Neural crest cell (in vitro differentiated cells): ENCODE measurements around the gene KLHL13. TPM values are rescaled to one million over a fixed set of nuclear protein-coding genes. Genes with fewer than 3 reads are reported as not detected.
"Not testable (repeated sequence)": the region's sequence is repeated elsewhere in the genome, so short reads cannot be mapped to it uniquely, and the experiment has no call there.

ENCODE experiments used
- DNase-seq: peaks from one replicate; pipeline ENCODE4 v3.0.0; 2021; ENCODE audit warnings: low read depth, mixed read lengths, low spot score
- H3K27ac Mint-ChIP-seq: one replicate; pipeline ENCODE4 v1.8.0; 2021; ENCODE audit warnings: mild to moderate bottlenecking, mixed read lengths; ENCODE audit not compliant: unreplicated experiment
- H3K27me3 Mint-ChIP-seq: 2 replicates; pipeline ENCODE4 v1.8.0; 2021; ENCODE audit warnings: low read depth, mild to moderate bottlenecking, mixed read lengths
- H3K36me3 Mint-ChIP-seq: 2 replicates; pipeline ENCODE4 v1.8.0; 2021; ENCODE audit warnings: low read depth, mild to moderate bottlenecking, mixed read lengths
- H3K4me1 Mint-ChIP-seq: 2 replicates; pipeline ENCODE4 v1.8.0; 2021; ENCODE audit warnings: mixed read lengths
- H3K4me3 Mint-ChIP-seq: one replicate; pipeline ENCODE4 v1.8.0; 2021; ENCODE audit warnings: mild to moderate bottlenecking, mixed read lengths
- H3K9me3 Mint-ChIP-seq: 2 replicates; pipeline ENCODE4 v1.8.0; 2021; ENCODE audit warnings: mixed read lengths
- CTCF ChIP-seq: fragments of 200-600 bp; sonication (generic); conservative IDR thresholded peaks from 2 replicates; pipeline ENCODE4 v1.5.0; 2021; ENCODE audit warnings: antibody characterized with exemption, mild to moderate bottlenecking
- total RNA-seq: library from RNA; stranded (reverse); gene quantifications from 2 replicates; pipeline ENCODE4 v1.2.1, GENCODE V29; 2021

Gene KLHL13
- total RNA-seq, 1 donor from 2014 or later = 13.2 TPM

GRCh38 chrX:118128724-118129123, 12.1 kb upstream of the KLHL13 start:
- no peak for TF ChIP-seq CTCF
- H3K36me3 Mint-ChIP-seq = no peaks in the 10 kb centered on the region
- H3K27me3 Mint-ChIP-seq = no peaks in the 10 kb centered on the region
- H3K9me3 Mint-ChIP-seq = no peaks in the 10 kb centered on the region
- H3K4me3 Mint-ChIP-seq = no peak overlapping the region
- no peak for DNase-seq
- no peak overlapping the region for H3K27ac Mint-ChIP-seq
- H3K4me1 Mint-ChIP-seq = no peaks in the 10 kb centered on the region

- Mint-ChIP-seq H3K27me3 (no peaks in the 10 kb centered on the region), H3K4me3 (no peak overlapping the region)
- DNase-seq = no peak
These were observed 9.7 kb upstream of the KLHL13 start for GRCh38 chrX:118126286-118126685.

GRCh38 chrX:118124243-118124642, 7.6 kb upstream of the KLHL13 start:
- H3K27me3 Mint-ChIP-seq, H3K9me3 Mint-ChIP-seq, H3K36me3 Mint-ChIP-seq, H3K4me1 Mint-ChIP-seq, H3K4me3 Mint-ChIP-seq, H3K27ac Mint-ChIP-seq, DNase-seq: not testable (repeated sequence)

More at GRCh38 chrX:118126286-118126685, 9.7 kb upstream of the KLHL13 start:
- no peak for TF ChIP-seq CTCF
- H3K27ac Mint-ChIP-seq = no peak overlapping the region
- no peaks in the 10 kb centered on the region for H3K4me1 Mint-ChIP-seq
- H3K36me3 Mint-ChIP-seq = no peaks in the 10 kb centered on the region
- H3K9me3 Mint-ChIP-seq = no peaks in the 10 kb centered on the region

GRCh38 chrX:118117741-118118140, 1.1 kb upstream of the KLHL13 start:
- TF ChIP-seq CTCF = no peak
- Mint-ChIP-seq H3K27me3 (no peaks in the 10 kb centered on the region), H3K4me1 (peaks cover 15% of the 10 kb centered on the region), H3K4me3 (peak overlapping the region; percentile 49), H3K36me3 (no peaks in the 10 kb centered on the region), H3K9me3 (no peaks in the 10 kb centered on the region), H3K27ac (no peak overlapping the region)
- DNase-seq = no peak

GRCh38 chrX:118115953-118116712, 477 bp downstream of the KLHL13 start:
- peaks cover 3% of the 10 kb centered on the region for H3K9me3 Mint-ChIP-seq
- peaks cover 15% of the 10 kb centered on the region for H3K4me1 Mint-ChIP-seq
- DNase-seq = no peak
- peak overlapping the region; percentile 92 for H3K4me3 Mint-ChIP-seq
- H3K27me3 Mint-ChIP-seq = no peaks in the 10 kb centered on the region
- no peak for TF ChIP-seq CTCF
- H3K36me3 Mint-ChIP-seq = no peaks in the 10 kb centered on the region
- H3K27ac Mint-ChIP-seq = peak overlapping the region; percentile 94

- H3K4me3 Mint-ChIP-seq = peak overlapping the region; percentile 92
- H3K27ac Mint-ChIP-seq = no peak overlapping the region
- DNase-seq = no peak
- H3K9me3 Mint-ChIP-seq = peaks cover 3% of the 10 kb centered on the region
- H3K4me1 Mint-ChIP-seq = peaks cover 15% of the 10 kb centered on the region
- no peak for TF ChIP-seq CTCF
- H3K36me3 Mint-ChIP-seq = no peaks in the 10 kb centered on the region
- H3K27me3 Mint-ChIP-seq = no peaks in the 10 kb centered on the region
These were observed 1.6 kb downstream of the KLHL13 start for GRCh38 chrX:118114971-118115370.
